ENCODE measurements around the gene C1GALT1C1.
"Not testable (repeated sequence)": the region's sequence is repeated elsewhere in the genome, so short reads cannot be mapped to it uniquely, and the experiment has no call there.

DNA sequence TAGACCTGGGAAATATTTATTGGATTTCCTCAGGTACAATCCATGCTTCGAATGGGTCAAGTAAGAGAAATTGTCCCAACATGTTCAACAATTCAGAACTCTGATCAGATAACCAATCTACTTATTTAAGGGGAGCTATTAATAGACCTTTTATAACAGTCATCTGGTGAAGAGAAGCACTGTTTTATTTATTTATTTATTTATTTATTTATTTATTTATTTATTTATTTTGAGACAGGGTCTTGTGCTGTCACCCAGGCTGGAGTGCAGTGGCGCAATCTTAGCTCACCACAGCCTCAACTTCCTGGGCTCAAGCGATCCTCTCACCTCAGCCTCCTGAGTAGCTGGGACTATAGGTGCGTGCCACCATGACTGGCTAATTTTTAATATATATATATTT lies 34.7 kb upstream of the C1GALT1C1 start:
- TF ChIP-seq, protein P1, sequence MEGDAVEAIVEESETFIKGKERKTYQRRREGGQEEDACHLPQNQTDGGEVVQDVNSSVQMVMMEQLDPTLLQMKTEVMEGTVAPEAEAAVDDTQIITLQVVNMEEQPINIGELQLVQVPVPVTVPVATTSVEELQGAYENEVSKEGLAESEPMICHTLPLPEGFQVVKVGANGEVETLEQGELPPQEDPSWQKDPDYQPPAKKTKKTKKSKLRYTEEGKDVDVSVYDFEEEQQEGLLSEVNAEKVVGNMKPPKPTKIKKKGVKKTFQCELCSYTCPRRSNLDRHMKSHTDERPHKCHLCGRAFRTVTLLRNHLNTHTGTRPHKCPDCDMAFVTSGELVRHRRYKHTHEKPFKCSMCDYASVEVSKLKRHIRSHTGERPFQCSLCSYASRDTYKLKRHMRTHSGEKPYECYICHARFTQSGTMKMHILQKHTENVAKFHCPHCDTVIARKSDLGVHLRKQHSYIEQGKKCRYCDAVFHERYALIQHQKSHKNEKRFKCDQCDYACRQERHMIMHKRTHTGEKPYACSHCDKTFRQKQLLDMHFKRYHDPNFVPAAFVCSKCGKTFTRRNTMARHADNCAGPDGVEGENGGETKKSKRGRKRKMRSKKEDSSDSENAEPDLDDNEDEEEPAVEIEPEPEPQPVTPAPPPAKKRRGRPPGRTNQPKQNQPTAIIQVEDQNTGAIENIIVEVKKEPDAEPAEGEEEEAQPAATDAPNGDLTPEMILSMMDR (IDR thresholded peaks at IDR 0.05): not testable (repeated sequence)
- TF ChIP-seq ZFX (IDR thresholded peaks at IDR 0.05; ENCODE audit: borderline replicate concordance): not testable (repeated sequence)
